HepG2 (cell line): ENCODE results near the gene PKN2. TPM values are rescaled to one million over a fixed set of nuclear protein-coding genes. Genes with fewer than 3 reads are reported as not detected.

Experiments
- AHR ChIP-seq: IDR thresholded peaks from 2 replicates; pipeline ENCODE4 v1.6.1; 2018; ENCODE audit warnings: missing genetic modification reagents, missing compliant biosample characterization
- KDM4B ChIP-seq: sonication (generic); formaldehyde crosslinking; IDR thresholded peaks from 2 replicates; pipeline ENCODE4 v1.4.0; 2020; ENCODE audit warnings: missing genetic modification reagents
- MAFG ChIP-seq: sonication (generic); formaldehyde crosslinking; IDR thresholded peaks from 2 replicates; pipeline ENCODE4 v1.5.1; 2020; ENCODE audit warnings: mild to moderate bottlenecking, missing genetic modification reagents
- TGIF2 ChIP-seq: IDR thresholded peaks from 2 replicates; pipeline ENCODE4 v1.6.1; 2016; ENCODE audit warnings: control low read depth, missing compliant biosample characterization
- ZC3H13 ChIP-seq: sonication (generic); formaldehyde crosslinking; IDR thresholded peaks from 2 replicates; pipeline ENCODE4 v1.8.1; 2023; ENCODE audit warnings: mild to moderate bottlenecking, missing genetic modification reagents, moderate library complexity
- ZNF136 ChIP-seq: sonication (generic); formaldehyde crosslinking; IDR thresholded peaks from 2 replicates; pipeline ENCODE4 v1.8.1; 2022; ENCODE audit warnings: low read depth, mild to moderate bottlenecking, moderate library complexity, missing genetic modification reagents
- polyA plus RNA-seq, 8 experiments: library from polyadenylated mRNA; depleted of rRNA in 3 of 8; stranded (reverse) in 7 of 8; unstranded in 1 of 8; fragments of >200 nt; fragmentation: Illumina TruSeq in 4 of 8; extraction: Trizol in 4 of 8; gene quantifications; 2 replicates each; pipeline versions ENCODE4 v1.2.1 to v1.2.3, GENCODE V29; 2011 to 2016; ENCODE audit warnings: low read depth in 4 of 8, missing spikeins in 1 of 8, mixed read lengths in 1 of 8; ENCODE audit not compliant: insufficient read depth in 1 of 8
- total RNA-seq, 5 experiments: library from RNA; depleted of rRNA; stranded (reverse); fragments of >200 nt; fragmentation: Illumina TruSeq; extraction: Trizol; gene quantifications; 2 replicates each; pipeline ENCODE4 v1.2.3, GENCODE V29; 2016; ENCODE audit warnings: low read depth in 1 of 5
- TF ChIP-seq, protein P1 (sequence below): sonication (generic); formaldehyde crosslinking; IDR thresholded peaks from 2 replicates; pipeline ENCODE4 v1.4.0; 2020; ENCODE audit warnings: mild to moderate bottlenecking, missing genetic modification reagents
- TF ChIP-seq, protein P2 (sequence below): sonication (generic); formaldehyde crosslinking; IDR thresholded peaks from 2 replicates; pipeline ENCODE4 v1.5.0; 2020; ENCODE audit warnings: mild to moderate bottlenecking, missing genetic modification reagents
- TF ChIP-seq, protein P3 (sequence below): sonication (generic); formaldehyde crosslinking; IDR thresholded peaks from 2 replicates; pipeline ENCODE4 v1.4.0; 2020; ENCODE audit warnings: missing genetic modification reagents, borderline replicate concordance
- TF ChIP-seq, protein P4 (sequence below): sonication (generic); formaldehyde crosslinking; conservative IDR thresholded peaks from 2 replicates; pipeline ENCODE4 v1.4.0; 2020; ENCODE audit warnings: mild to moderate bottlenecking, missing genetic modification reagents, moderate library complexity

Gene PKN2
- total and polyA plus RNA-seq, 2 of the 13 experiments (the other 11 are each of a cell fraction or from before 2014, with no cell fraction given): 17.0 to 29.4 TPM

DNA sequence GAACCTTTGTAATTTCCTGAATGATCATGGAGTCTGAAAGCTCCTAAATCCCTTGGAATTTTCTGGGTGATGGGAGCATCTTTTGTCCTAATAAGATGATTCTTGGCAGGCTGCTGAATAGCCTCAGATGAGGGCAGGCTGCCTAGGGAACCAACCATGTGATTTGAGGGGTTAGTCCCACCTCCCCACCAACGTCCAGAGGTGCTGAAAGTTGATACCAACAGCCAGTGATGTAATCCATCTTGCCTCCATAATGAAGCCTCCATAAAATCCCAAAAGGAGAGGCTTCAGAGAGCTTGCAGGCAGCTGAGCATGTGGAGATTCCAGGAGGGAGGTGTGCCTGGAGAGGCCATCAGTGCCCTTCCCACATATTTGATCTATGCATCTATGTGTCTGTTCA, 163.6 kb downstream of the PKN2 start (continued):
- TF ChIP-seq, protein P1, sequence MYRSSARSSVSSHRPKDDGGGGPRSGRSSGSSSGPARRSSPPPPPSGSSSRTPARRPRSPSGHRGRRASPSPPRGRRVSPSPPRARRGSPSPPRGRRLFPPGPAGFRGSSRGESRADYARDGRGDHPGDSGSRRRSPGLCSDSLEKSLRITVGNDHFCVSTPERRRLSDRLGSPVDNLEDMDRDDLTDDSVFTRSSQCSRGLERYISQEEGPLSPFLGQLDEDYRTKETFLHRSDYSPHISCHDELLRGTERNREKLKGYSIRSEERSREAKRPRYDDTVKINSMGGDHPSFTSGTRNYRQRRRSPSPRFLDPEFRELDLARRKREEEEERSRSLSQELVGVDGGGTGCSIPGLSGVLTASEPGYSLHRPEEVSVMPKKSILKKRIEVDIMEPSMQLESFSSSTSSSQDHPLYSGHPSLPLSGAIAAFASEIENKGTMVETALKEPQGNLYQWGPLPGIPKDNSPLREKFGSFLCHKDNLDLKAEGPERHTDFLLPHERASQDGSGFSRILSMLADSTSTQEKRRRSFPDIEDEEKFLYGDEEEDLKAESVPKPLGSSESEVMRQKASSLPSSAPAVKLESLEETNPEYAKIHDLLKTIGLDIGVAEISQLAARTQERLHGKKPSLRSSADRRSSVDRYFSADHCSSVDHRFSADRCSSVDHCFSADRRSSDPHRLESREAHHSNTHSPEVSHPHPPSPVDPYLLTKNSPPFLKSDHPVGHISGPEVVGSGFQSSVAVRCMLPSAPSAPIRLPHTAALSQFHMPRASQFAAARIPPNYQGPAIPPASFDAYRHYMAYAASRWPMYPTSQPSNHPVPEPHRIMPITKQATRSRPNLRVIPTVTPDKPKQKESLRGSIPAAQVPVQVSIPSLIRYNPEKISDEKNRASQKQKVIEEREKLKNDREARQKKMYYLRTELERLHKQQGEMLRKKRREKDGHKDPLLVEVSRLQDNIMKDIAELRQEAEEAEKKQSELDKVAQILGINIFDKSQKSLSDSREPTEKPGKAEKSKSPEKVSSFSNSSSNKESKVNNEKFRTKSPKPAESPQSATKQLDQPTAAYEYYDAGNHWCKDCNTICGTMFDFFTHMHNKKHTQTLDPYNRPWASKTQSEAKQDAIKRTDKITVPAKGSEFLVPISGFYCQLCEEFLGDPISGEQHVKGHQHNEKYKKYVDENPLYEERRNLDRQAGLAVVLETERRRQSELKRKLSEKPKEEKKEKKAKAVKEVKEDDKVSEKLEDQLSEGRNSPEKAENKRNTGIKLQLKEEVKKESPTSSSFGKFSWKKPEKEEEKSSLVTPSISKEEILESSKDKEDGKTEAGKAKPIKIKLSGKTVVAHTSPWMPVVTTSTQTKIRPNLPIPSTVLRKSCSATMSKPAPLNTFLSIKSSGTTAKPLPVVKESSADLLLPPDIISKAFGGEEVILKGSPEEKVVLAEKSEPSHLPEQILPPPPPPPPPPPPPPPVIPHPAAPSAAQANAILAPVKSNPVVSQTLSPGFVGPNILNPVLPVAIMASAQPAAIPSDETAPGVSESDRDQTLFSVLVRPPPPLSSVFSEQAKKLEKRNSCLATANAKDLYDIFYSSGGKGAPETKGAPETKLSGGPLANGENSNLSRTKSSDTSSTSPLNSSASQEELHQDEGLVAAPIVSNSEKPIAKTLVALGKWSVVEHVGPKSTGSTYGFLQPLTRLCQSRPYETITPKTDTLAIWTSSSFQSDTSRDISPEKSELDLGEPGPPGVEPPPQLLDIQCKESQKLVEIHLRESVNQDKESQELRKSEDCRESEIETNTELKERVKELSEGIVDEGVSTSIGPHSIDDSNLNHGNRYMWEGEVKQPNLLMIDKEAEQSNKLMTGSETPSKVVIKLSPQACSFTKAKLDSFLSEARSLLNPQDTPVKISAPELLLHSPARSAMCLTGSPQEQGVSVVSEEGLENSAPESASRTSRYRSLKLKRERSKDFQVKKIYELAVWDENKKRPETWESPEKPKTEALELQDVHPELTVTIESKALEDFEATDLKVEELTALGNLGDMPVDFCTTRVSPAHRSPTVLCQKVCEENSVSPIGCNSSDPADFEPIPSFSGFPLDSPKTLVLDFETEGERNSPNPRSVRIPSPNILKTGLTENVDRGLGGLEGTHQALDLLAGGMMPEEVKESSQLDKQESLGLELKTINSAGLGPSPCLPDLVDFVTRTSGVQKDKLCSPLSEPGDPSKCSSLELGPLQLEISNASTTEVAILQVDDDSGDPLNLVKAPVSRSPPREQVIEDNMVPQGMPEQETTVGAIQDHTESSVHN (CRISPR knock-in tag): no peak
- TF ChIP-seq AHR (CRISPR knock-in tag): no peak
- no peak for TF ChIP-seq MAFG (CRISPR knock-in tag)
- TF ChIP-seq, protein P2, sequence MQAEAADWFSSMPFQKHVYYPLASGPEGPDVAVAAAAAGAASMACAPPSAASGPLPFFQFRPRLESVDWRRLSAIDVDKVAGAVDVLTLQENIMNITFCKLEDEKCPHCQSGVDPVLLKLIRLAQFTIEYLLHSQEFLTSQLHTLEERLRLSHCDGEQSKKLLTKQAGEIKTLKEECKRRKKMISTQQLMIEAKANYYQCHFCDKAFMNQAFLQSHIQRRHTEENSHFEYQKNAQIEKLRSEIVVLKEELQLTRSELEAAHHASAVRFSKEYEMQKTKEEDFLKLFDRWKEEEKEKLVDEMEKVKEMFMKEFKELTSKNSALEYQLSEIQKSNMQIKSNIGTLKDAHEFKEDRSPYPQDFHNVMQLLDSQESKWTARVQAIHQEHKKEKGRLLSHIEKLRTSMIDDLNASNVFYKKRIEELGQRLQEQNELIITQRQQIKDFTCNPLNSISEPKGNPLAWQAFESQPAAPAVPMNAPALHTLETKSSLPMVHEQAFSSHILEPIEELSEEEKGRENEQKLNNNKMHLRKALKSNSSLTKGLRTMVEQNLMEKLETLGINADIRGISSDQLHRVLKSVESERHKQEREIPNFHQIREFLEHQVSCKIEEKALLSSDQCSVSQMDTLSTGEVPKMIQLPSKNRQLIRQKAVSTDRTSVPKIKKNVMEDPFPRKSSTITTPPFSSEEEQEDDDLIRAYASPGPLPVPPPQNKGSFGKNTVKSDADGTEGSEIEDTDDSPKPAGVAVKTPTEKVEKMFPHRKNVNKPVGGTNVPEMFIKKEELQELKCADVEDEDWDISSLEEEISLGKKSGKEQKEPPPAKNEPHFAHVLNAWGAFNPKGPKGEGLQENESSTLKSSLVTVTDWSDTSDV (CRISPR knock-in tag): no peak
- TF ChIP-seq TGIF2: no peak
- TF ChIP-seq, protein P3, sequence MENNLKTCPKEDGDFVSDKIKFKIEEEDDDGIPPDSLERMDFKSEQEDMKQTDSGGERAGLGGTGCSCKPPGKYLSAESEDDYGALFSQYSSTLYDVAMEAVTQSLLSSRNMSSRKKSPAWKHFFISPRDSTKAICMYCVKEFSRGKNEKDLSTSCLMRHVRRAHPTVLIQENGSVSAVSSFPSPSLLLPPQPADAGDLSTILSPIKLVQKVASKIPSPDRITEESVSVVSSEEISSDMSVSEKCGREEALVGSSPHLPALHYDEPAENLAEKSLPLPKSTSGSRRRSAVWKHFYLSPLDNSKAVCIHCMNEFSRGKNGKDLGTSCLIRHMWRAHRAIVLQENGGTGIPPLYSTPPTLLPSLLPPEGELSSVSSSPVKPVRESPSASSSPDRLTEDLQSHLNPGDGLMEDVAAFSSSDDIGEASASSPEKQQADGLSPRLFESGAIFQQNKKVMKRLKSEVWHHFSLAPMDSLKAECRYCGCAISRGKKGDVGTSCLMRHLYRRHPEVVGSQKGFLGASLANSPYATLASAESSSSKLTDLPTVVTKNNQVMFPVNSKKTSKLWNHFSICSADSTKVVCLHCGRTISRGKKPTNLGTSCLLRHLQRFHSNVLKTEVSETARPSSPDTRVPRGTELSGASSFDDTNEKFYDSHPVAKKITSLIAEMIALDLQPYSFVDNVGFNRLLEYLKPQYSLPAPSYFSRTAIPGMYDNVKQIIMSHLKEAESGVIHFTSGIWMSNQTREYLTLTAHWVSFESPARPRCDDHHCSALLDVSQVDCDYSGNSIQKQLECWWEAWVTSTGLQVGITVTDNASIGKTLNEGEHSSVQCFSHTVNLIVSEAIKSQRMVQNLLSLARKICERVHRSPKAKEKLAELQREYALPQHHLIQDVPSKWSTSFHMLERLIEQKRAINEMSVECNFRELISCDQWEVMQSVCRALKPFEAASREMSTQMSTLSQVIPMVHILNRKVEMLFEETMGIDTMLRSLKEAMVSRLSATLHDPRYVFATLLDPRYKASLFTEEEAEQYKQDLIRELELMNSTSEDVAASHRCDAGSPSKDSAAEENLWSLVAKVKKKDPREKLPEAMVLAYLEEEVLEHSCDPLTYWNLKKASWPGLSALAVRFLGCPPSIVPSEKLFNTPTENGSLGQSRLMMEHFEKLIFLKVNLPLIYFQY (CRISPR knock-in tag): no peak
- TF ChIP-seq ZNF136: no peak
- TF ChIP-seq, protein P4, sequence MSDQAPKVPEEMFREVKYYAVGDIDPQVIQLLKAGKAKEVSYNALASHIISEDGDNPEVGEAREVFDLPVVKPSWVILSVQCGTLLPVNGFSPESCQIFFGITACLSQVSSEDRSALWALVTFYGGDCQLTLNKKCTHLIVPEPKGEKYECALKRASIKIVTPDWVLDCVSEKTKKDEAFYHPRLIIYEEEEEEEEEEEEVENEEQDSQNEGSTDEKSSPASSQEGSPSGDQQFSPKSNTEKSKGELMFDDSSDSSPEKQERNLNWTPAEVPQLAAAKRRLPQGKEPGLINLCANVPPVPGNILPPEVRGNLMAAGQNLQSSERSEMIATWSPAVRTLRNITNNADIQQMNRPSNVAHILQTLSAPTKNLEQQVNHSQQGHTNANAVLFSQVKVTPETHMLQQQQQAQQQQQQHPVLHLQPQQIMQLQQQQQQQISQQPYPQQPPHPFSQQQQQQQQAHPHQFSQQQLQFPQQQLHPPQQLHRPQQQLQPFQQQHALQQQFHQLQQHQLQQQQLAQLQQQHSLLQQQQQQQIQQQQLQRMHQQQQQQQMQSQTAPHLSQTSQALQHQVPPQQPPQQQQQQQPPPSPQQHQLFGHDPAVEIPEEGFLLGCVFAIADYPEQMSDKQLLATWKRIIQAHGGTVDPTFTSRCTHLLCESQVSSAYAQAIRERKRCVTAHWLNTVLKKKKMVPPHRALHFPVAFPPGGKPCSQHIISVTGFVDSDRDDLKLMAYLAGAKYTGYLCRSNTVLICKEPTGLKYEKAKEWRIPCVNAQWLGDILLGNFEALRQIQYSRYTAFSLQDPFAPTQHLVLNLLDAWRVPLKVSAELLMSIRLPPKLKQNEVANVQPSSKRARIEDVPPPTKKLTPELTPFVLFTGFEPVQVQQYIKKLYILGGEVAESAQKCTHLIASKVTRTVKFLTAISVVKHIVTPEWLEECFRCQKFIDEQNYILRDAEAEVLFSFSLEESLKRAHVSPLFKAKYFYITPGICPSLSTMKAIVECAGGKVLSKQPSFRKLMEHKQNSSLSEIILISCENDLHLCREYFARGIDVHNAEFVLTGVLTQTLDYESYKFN (CRISPR knock-in tag): no peak
- no peak for TF ChIP-seq ZC3H13 (CRISPR knock-in tag)
- TF ChIP-seq KDM4B: no peak
